CD4-positive, alpha-beta T cell (primary cell): ENCODE data around the gene MICAL3. TPM values are rescaled to one million over a fixed set of nuclear protein-coding genes. Genes with fewer than 3 reads are reported as not detected.

Experiments used
- ATAC-seq: fragments of 200-7000 bp; cut with Tn5 transposase; one replicate; pipeline ENCODE4 v1.10.0; 2022; ENCODE audit warnings: mild to moderate bottlenecking; ENCODE audit not compliant: poor library complexity
- CTCF ChIA-PET: fragments of 350-600 bp; sonication (Branson Sonifier 250); formaldehyde crosslinking; loops from one replicate; lab custom pipeline; 2021; ENCODE audit warnings: antibody characterized with exemption, inconsistent platforms; lab: Charles Lee
- POLR2A ChIA-PET: fragments of 350-600 bp; sonication (Branson Sonifier 250); formaldehyde crosslinking; loops from one replicate; lab custom pipeline; 2021; ENCODE audit warnings: antibody characterized with exemption, inconsistent platforms; lab: Charles Lee
- DNase-seq, 14 experiments: peaks; one replicate each; pipeline ENCODE4 v3.0.0-alpha.2; 2013 to 2020; ENCODE audit warnings: mixed read lengths in 2 of 14
- H3K27ac ChIP-seq, 2 donors: one replicate each; pipeline versions ENCODE4 v1.5.1 to v1.7.0; 2013; ENCODE audit warnings: low read length in 2 of 2, low read depth in 1 of 2, mild to moderate bottlenecking in 1 of 2
- H3K27me3 ChIP-seq, 2 experiments: 1 replicate in 1 of 2; 2 replicates in 1 of 2; pipeline versions ENCODE4 v1.6.1 to v1.7.0; 2013; ENCODE audit warnings: low read length in 2 of 2, control low read depth in 1 of 2, mild to moderate bottlenecking in 1 of 2, moderate library complexity in 1 of 2; ENCODE audit not compliant: insufficient read depth in 2 of 2, control insufficient read depth in 1 of 2
- H3K36me3 ChIP-seq: one replicate; pipeline ENCODE4 v1.6.1; 2013; ENCODE audit warnings: low read length, control low read depth; ENCODE audit not compliant: insufficient read depth
- H3K4me1 ChIP-seq: one replicate; pipeline ENCODE4 v1.6.1; 2013; ENCODE audit warnings: low read length, control low read depth; ENCODE audit not compliant: insufficient read depth
- H3K4me3 ChIP-seq: one replicate; pipeline ENCODE4 v1.5.1; 2013; ENCODE audit warnings: mild to moderate bottlenecking, low read length, moderate library complexity
- H3K9me3 ChIP-seq, 2 experiments: 1 replicate in 1 of 2; 2 replicates in 1 of 2; pipeline versions ENCODE4 v1.6.1 to v1.7.0; 2013; ENCODE audit warnings: low read length in 2 of 2, mild to moderate bottlenecking in 2 of 2, control low read depth in 1 of 2, moderate library complexity in 1 of 2; ENCODE audit not compliant: control insufficient read depth in 1 of 2, insufficient read depth in 1 of 2
- H3K27ac Mint-ChIP-seq: one replicate; pipeline ENCODE4 v1.8.0; 2020; ENCODE audit warnings: mixed read lengths
- H3K27me3 Mint-ChIP-seq: one replicate; pipeline ENCODE4 v1.8.0; 2021; ENCODE audit warnings: mixed read lengths
- H3K36me3 Mint-ChIP-seq: one replicate; pipeline ENCODE4 v1.8.0; 2021; ENCODE audit warnings: low read depth, mixed read lengths
- H3K4me1 Mint-ChIP-seq: one replicate; pipeline ENCODE4 v1.8.0; 2021; ENCODE audit warnings: low read depth, mixed read lengths
- H3K4me3 Mint-ChIP-seq: one replicate; pipeline ENCODE4 v1.8.0; 2020; ENCODE audit warnings: mild to moderate bottlenecking, mixed read lengths
- H3K9me3 Mint-ChIP-seq: one replicate; pipeline ENCODE4 v1.8.0; 2020; ENCODE audit warnings: mixed read lengths
- CTCF ChIP-seq: fragments of 200-600 bp; IDR thresholded peaks from one replicate; pipeline ENCODE4 v1.8.0; 2022; ENCODE audit warnings: antibody characterized with exemption, mild to moderate bottlenecking
- intact Hi-C, 2 experiments: fragments of 100-400 bp; cut with DNase I in 1 of 2; cut with micrococcal nuclease in 1 of 2; formaldehyde crosslinking; loops; one replicate each; pipeline versions ENCODE4 v1.15.1 to v1.9.0; 2023 to 2025; cut with DNase I, micrococcal nuclease
- total RNA-seq, 174 experiments: library from RNA in 2 of 174; stranded (reverse) in 2 of 174; gene quantifications; one replicate each; pipeline ENCODE4 v1.2.3 and lab custom pipeline; 2021 to 2026

MICAL3 gene
- total RNA-seq, 2 experiments from 2014 or later, result 9.4 to 9.9 TPM

- Histone ChIP-seq H3K27me3 (no peaks in the 10 kb centered on the region), H3K36me3 (peaks cover 26% of the 10 kb centered on the region), H3K9me3 (no peaks in the 10 kb centered on the region), H3K4me1 (peaks cover 1% of the 10 kb centered on the region), H3K27ac (no peak overlapping the region), H3K4me3 (no peak overlapping the region)
- Mint-ChIP-seq H3K27me3 (no peaks in the 10 kb centered on the region), H3K4me1 (no peaks in the 10 kb centered on the region), H3K36me3 (peaks cover 19% of the 10 kb centered on the region), H3K27ac (no peak overlapping the region), H3K9me3 (no peaks in the 10 kb centered on the region), H3K4me3 (no peak overlapping the region)
- intact Hi-C loops, result no loop called here
- POLR2A ChIA-PET, result no interaction called here
- TF ChIP-seq CTCF, result no peak
- CTCF ChIA-PET, result no interaction called here
- no peak for ATAC-seq
- DNase-seq, result no peak
Measured at GRCh38 chr22:17872471-17872870, 151.9 kb downstream of the MICAL3 start.

GRCh38 chr22:17871726-17872458 is 152.5 kb downstream of the MICAL3 start:
- Mint-ChIP-seq H3K4me1 (no peaks in the 10 kb centered on the region), H3K27ac (no peak overlapping the region), H3K9me3 (no peaks in the 10 kb centered on the region), H3K36me3 (peaks cover 19% of the 10 kb centered on the region), H3K27me3 (no peaks in the 10 kb centered on the region), H3K4me3 (no peak overlapping the region)
- H3K36me3 ChIP-seq, result peaks cover 26% of the 10 kb centered on the region
- H3K9me3 ChIP-seq, result no peaks in the 10 kb centered on the region
- intact Hi-C loops, result no loop called here
- no peaks in the 10 kb centered on the region for H3K27me3 ChIP-seq
- H3K27ac ChIP-seq, result no peak overlapping the region
- no peak for ATAC-seq
- CTCF ChIA-PET, result no interaction called here
- POLR2A ChIA-PET, result no interaction called here
- peaks cover 3% of the 10 kb centered on the region for H3K4me1 ChIP-seq
- no peak overlapping the region for H3K4me3 ChIP-seq
- DNase-seq, result no peak
- TF ChIP-seq CTCF, result no peak

- H3K36me3 Mint-ChIP-seq, result peaks cover 19% of the 10 kb centered on the region
- H3K27me3 Mint-ChIP-seq, result no peaks in the 10 kb centered on the region
- Histone ChIP-seq H3K4me3 (no peak overlapping the region), H3K36me3 (peaks cover 28% of the 10 kb centered on the region), H3K27ac (no peak overlapping the region), H3K9me3 (no peaks in the 10 kb centered on the region), H3K4me1 (peaks cover 3% of the 10 kb centered on the region), H3K27me3 (no peaks in the 10 kb centered on the region)
- POLR2A ChIA-PET, result no interaction called here
- intact Hi-C loops, result no loop called here
- H3K27ac Mint-ChIP-seq, result no peak overlapping the region
- no peaks in the 10 kb centered on the region for H3K9me3 Mint-ChIP-seq
- no peaks in the 10 kb centered on the region for H3K4me1 Mint-ChIP-seq
- CTCF ChIA-PET, result no interaction called here
- ATAC-seq (no peak), DNase-seq (no peak)
- TF ChIP-seq CTCF, result no peak
- H3K4me3 Mint-ChIP-seq, result no peak overlapping the region
Measured at GRCh38 chr22:17870407-17870806, 154.0 kb downstream of the MICAL3 start.
